ENCODE measurements around the gene MBL2.

The MBL2 gene

GRCh38 chr10:52729271-52730104, 43.1 kb downstream of the MBL2 start:
- Histone ChIP-seq H3K27ac (ENCODE audit: low read depth, low read length) (no peak overlapping the region), H3K4me3 (ENCODE audit: low read depth in 1 of 2, low read length in 2 of 2) (no peak overlapping the region), H3K27me3 (ENCODE audit: control insufficient read depth in 1 of 2, insufficient read depth in 2 of 2, low read length in 2 of 2) (no peaks in the 10 kb centered on the region), H3K36me3 (ENCODE audit: insufficient read depth, low read length) (no peaks in the 10 kb centered on the region), H3K9ac (ENCODE audit: low read length) (no peak overlapping the region), H3K9me3 (ENCODE audit: low read length) (no peaks in the 10 kb centered on the region), H3K4me1 (ENCODE audit: insufficient read depth, low read length) (no peaks in the 10 kb centered on the region)

DNA sequence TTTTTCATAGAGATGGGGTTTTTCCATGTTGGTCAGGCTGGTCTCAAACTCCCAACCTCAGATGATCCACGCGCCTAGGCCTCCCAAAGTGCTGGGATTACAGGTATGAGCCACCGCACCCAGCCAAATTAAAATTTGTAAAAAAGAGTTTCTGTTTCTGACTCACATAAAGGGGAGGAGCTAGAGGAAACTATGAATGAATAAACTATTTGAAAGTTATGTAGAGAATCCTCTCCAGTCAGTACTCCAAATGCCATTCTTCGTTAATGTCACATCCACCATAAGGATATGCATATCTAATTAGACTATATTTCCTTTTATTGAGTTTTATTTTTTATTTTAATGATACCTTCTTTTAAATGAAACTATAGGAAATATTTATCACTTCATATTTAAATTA, 52.6 kb downstream of the MBL2 start:
- no peaks in the 10 kb centered on the region for H3K27me3 ChIP-seq (ENCODE audit: control insufficient read depth in 1 of 2, insufficient read depth in 2 of 2, low read length in 2 of 2)
- H3K36me3 ChIP-seq (ENCODE audit: insufficient read depth, low read length): no peaks in the 10 kb centered on the region
- no peaks in the 10 kb centered on the region for H3K4me1 ChIP-seq (ENCODE audit: insufficient read depth, low read length)
- no peaks in the 10 kb centered on the region for H3K9me3 ChIP-seq (ENCODE audit: low read length)
- no peak overlapping the region for H3K27ac ChIP-seq (ENCODE audit: low read depth, low read length)
- H3K4me3 ChIP-seq (ENCODE audit: low read depth in 1 of 2, low read length in 2 of 2): no peak overlapping the region
- H3K9ac ChIP-seq (ENCODE audit: low read length): no peak overlapping the region

Data from muscle layer of colon (tissue), 2 donors.